ENCODE data around the gene KIAA1549. TPM values are rescaled to one million over a fixed set of nuclear protein-coding genes. Genes with fewer than 3 reads are reported as not detected.
"Not testable (repeated sequence)": the region's sequence is repeated elsewhere in the genome, so short reads cannot be mapped to it uniquely, and the experiment has no call there.

Gene KIAA1549
- total RNA-seq, 1 donor from 2014 or later = 5.8 TPM

DNA sequence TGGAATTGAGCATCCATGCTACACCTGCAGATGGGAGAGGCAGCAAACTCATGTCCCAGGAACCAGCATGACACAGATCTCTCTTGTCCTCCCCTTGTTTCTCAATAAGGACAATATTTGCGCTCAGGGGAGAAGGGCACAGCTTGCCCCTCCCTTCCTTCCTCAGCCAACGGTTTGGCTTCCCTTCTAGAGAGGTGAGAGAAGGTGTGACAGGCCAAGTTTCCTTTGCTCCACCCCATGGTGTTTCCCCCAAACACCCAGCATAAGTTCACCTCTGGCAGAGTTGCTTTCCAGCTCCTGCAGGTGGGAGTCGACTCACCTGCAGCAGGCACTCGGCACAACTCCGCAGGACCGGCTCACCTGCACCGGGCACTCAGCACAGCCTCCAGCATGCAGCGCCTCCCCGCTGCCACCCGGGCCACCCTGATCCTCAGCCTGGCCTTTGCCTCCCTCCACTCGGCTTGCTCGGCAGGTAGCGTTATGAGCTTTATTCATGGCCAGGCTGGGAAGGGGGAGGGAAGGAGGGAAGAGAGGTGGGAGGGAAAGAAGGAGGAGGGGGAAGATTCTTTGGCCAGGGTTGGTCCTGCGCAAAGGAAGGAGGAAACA, 183.4 kb downstream of the KIAA1549 start, which contains the start of the genes ATP6V0A4 and TMEM213:
ATP6V0A4 (minus strand) TSS at position 482 of the 606 bp plus-strand sequence. CDS start 26,949 bp downstream, outside the sequence.
TMEM213 (plus strand) TSS at position 280 of the 606 bp plus-strand sequence; CDS start at position 391, 111 bp downstream.
- Histone ChIP-seq H3K36me3 (ENCODE audit: control insufficient read depth, insufficient read depth, low read length) (no peaks in the 10 kb centered on the region), H3K4me3 (ENCODE audit: low read depth, low read length) (no peak within 1 kb of the TSS), H3K27me3 (ENCODE audit: control insufficient read depth, insufficient read depth, low read length) (no peaks in the 10 kb centered on the region)
- no peak for TF ChIP-seq CTCF (IDR thresholded peaks at IDR 0.05; ENCODE audit: insufficient read depth, low read length, poor library complexity, severe bottlenecking)
- DNase-seq (ENCODE audit: low read depth) = no peak

DNA sequence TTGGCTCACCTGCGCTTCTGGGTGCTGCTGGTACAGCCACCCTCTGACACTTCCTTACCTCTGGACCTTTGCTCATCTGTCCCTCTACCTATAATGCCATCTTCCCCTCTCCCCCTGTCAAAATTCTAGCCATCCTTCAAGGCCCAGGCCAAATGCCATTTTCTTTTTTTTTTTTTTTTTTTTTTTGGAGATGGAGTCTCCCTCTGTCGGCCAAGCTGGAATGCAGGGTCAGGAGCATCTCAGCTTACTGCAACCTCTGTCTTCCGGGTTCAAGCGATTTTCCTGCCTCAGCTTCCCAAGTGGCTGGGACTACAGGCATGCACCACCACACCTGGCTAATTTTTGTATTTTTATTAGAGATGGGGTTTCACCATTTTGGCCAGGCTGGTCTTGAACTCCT, 184.1 kb downstream of the KIAA1549 start:
- not testable (repeated sequence) for H3K27me3 ChIP-seq (ENCODE audit: control insufficient read depth, insufficient read depth, low read length); H3K4me3 ChIP-seq (ENCODE audit: low read depth, low read length); H3K36me3 ChIP-seq (ENCODE audit: control insufficient read depth, insufficient read depth, low read length); DNase-seq (ENCODE audit: low read depth)

DNA sequence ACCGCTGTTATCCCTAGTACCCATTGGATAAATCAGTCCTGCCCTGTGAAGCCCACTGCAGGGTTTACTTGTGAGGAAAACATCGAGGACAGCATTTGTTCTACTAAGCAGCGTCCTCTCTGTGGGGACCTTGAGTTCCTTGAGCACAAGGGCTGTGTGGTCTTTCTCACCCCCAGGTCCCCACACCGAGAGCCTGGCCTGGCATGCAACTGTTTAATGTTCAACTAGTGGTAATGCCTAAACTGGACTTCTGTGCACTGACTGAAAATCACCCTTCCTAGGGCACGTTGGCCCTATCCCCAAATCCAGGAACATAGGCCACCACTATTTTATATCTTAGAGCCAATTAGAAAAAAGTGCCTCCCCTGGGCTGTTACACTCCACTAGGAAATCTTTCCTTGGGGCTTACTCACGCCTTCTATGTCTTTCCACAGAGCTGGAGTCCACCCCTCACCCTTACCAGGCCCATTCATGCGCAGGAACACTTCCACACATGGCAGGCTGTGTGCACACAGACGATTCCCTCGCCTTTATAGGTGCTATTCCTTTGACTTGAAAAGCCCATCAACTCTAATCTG, 185.1 kb downstream of the KIAA1549 start:
- H3K36me3 ChIP-seq (ENCODE audit: control insufficient read depth, insufficient read depth, low read length) = no peaks in the 10 kb centered on the region
- TF ChIP-seq CTCF (IDR thresholded peaks at IDR 0.05; ENCODE audit: insufficient read depth, low read length, poor library complexity, severe bottlenecking) = no peak
- no peak overlapping the region for H3K4me3 ChIP-seq (ENCODE audit: low read depth, low read length)
- H3K27me3 ChIP-seq (ENCODE audit: control insufficient read depth, insufficient read depth, low read length) = no peaks in the 10 kb centered on the region
- no peak for DNase-seq (ENCODE audit: low read depth)

DNA sequence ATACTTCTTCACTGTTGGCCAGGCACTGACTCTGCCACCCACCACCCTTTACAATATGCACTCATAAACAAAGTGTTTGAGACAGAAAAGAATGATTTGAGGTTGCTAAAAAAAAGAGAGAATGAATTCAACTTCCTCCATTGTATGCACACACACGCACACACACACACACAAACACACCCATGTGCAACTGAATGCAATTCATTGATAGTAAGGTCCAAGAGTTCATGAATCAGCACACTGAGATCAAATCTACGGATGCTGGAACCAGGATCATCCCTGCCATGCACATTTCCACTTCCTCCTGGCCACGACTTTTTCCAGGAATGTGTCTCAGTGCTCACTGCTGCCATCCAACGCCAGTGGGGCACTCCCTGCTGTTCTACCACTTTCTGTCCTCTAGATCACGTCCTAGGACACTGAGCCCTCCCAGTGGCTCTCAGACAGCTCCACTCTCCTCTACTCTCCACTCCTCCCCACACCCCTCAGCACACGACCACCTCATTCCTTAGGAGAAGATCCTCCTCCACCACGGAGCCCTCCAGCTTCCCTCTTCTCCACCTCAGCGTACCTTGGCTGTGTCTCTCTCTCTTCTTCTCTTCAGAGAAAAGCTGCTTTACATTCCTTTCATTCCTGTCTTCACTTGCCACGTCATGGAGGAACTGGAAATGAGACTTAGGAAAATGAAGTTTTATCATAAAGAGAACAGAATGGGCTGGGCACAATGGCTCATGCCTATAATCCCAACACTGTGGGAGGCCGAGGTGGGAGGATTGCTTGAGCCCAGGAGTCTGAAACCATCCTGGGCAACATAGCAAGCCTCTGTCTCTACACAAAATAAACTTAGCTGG, 195.4 kb downstream of the KIAA1549 start:
- no peak for DNase-seq (ENCODE audit: low read depth)
- H3K36me3 ChIP-seq (ENCODE audit: control insufficient read depth, insufficient read depth, low read length) = no peaks in the 10 kb centered on the region
- no peak for TF ChIP-seq CTCF (IDR thresholded peaks at IDR 0.05; ENCODE audit: insufficient read depth, low read length, poor library complexity, severe bottlenecking)
- no peaks in the 10 kb centered on the region for H3K27me3 ChIP-seq (ENCODE audit: control insufficient read depth, insufficient read depth, low read length)
- no peak overlapping the region for H3K4me3 ChIP-seq (ENCODE audit: low read depth, low read length)

DNA sequence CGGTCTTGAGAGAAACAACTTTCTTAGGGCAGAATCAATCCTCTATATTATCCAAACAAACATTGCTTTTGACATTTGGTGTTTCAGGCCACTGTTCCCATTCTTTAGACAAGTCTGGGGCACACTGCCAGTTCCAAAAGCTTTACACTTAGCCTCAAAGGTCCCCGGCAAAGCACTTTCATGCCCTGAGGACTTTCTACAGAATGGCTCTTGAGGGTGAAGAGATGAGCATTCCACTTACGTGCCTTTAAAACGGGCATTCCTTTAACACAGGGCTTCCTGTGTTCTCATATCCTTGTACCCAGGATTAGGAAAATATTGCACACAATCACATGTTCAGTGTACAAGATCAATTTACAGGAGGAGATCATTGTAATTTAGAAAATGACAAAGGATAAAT, 196.5 kb downstream of the KIAA1549 start:
- no peak for DNase-seq (ENCODE audit: low read depth)
- TF ChIP-seq CTCF (IDR thresholded peaks at IDR 0.05; ENCODE audit: insufficient read depth, low read length, poor library complexity, severe bottlenecking) = no peak
- Histone ChIP-seq H3K4me3 (ENCODE audit: low read depth, low read length) (no peak overlapping the region), H3K27me3 (ENCODE audit: control insufficient read depth, insufficient read depth, low read length) (no peaks in the 10 kb centered on the region), H3K36me3 (ENCODE audit: control insufficient read depth, insufficient read depth, low read length) (no peaks in the 10 kb centered on the region)

Other genes with a start within 250 kb of the KIAA1549 start
- gene TMEM213, start 183.4 kb downstream of the KIAA1549 start, total RNA-seq = not detected in 2 replicates
- gene ATP6V0A4, start 183.2 kb downstream of the KIAA1549 start, total RNA-seq = 0.07 and 0.88 TPM in 2 replicates
- gene ZC3HAV1L, start 54.7 kb upstream of the KIAA1549 start, total RNA-seq = 14.4 and 21.6 TPM in 2 replicates
- gene ZC3HAV1, start 128.3 kb upstream of the KIAA1549 start, total RNA-seq = 43.4 and 48.5 TPM in 2 replicates
- 6.0 and 7.4 TPM in 2 replicates for gene UBN2, start 249.8 kb upstream of the KIAA1549 start, total RNA-seq